Measurements from ENCODE around the gene SBK3.

GRCh38 chr19:55552620-55553019 lies 7.3 kb upstream of the SBK3 start:
- TF ChIP-seq CTCF (IDR thresholded peaks at IDR 0.05; ENCODE audit: low read depth, low read length) (no peak), POLR2A (IDR thresholded peaks at IDR 0.05; ENCODE audit: extremely low read depth, insufficient read length) (no peak)
